Prostate gland (tissue), 2 donors: ENCODE data around the gene DAB1.

Experiments
- POLR2A ChIP-seq: fragments of 450-650 bp; IDR thresholded peaks from one replicate; pipeline ENCODE4 v1.6.1; 2016; ENCODE audit warnings: antibody characterized with exemption, mild to moderate bottlenecking
- POLR2AphosphoS5 ChIP-seq: sonication (generic); formaldehyde crosslinking; IDR thresholded peaks from one replicate; pipeline ENCODE4 v1.6.1; 2017; ENCODE audit warnings: antibody characterized with exemption
- TF ChIP-seq, protein P1 (sequence below), 4 experiments: fragments of 200-600 bp in 2 of 4; fragments of 450-650 bp in 2 of 4; sonication (generic) in 2 of 4; IDR thresholded peaks; 1 replicate in 3 of 4; 2 replicates in 1 of 4; pipeline ENCODE4 v1.5.1; 2016 to 2019; ENCODE audit warnings: antibody characterized with exemption in 4 of 4, mild to moderate bottlenecking in 2 of 4, moderate library complexity in 2 of 4

DNA sequence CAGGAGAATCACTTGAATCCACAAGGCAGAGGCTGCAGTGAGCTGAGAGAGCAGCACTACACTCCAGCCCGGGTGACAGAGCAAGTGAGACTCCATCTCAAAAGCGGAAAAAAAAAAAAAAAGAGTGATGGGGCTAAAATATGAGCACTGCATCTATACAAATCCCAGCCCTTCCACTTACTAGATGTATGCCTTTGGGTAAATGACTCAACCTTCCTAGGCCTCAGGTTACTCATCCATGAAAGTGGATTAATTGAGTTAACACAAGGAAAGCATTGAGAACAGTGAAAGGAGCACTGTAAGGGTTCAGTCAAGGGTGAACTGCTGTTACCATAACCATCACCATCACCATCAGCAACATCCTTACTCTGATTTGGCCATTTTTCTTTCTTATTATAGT is 231.6 kb downstream of the DAB1 start:
- no peak for TF ChIP-seq POLR2A
- TF ChIP-seq, protein P1, sequence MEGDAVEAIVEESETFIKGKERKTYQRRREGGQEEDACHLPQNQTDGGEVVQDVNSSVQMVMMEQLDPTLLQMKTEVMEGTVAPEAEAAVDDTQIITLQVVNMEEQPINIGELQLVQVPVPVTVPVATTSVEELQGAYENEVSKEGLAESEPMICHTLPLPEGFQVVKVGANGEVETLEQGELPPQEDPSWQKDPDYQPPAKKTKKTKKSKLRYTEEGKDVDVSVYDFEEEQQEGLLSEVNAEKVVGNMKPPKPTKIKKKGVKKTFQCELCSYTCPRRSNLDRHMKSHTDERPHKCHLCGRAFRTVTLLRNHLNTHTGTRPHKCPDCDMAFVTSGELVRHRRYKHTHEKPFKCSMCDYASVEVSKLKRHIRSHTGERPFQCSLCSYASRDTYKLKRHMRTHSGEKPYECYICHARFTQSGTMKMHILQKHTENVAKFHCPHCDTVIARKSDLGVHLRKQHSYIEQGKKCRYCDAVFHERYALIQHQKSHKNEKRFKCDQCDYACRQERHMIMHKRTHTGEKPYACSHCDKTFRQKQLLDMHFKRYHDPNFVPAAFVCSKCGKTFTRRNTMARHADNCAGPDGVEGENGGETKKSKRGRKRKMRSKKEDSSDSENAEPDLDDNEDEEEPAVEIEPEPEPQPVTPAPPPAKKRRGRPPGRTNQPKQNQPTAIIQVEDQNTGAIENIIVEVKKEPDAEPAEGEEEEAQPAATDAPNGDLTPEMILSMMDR (IDR thresholded peaks at IDR 0.05) = no peak
- no peak for TF ChIP-seq POLR2AphosphoS5
